ENCODE measurements around the gene HSPA8.
"Not testable (repeated sequence)": the region's sequence is repeated elsewhere in the genome, so short reads cannot be mapped to it uniquely, and the experiment has no call there.

Gene HSPA8

DNA sequence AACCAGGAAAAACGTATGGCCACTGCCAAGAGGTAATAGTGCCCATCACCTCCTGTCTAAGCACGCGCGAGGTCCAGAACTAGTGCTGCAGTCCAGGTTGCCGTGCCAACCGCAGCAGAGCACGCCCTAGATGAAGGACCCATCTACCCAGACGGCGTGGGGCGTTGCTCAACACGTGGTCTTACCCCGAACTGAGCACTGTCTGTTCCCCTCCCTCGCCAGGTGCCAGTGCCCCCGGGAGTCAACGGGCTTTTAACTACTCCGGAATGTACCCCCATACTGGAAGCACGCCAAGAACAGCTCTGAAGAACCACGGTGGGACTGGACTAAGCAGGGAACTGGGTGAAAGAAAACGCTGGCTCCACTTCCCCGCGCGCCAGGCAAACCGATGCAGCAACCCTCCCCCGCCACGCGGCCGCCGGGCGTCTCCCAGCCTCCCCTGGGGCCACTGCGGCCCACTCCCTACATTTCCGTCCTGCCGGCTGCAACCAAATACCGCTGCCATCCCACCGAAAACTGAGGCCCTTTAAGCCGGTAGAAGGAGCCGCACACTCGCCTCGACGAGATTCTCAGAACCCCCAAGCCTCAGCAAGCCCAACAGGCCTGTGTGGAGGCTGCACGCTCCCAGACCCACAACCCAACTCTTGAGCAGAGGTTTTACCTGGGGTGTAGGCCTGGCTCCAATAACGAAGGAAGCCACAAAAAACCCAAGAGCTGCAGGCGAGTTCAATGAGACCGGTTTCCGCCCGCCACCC, at the start of gene HSPA8:
Gene HSPA8 (minus strand): TSS at position 734 of the 755 bp plus-strand sequence. CDS start 812 bp downstream, outside the sequence.
- peak; percentile 31 for DNase-seq (ENCODE audit: extremely low read depth in 1 of 2, low read depth in 1 of 2)

DNA sequence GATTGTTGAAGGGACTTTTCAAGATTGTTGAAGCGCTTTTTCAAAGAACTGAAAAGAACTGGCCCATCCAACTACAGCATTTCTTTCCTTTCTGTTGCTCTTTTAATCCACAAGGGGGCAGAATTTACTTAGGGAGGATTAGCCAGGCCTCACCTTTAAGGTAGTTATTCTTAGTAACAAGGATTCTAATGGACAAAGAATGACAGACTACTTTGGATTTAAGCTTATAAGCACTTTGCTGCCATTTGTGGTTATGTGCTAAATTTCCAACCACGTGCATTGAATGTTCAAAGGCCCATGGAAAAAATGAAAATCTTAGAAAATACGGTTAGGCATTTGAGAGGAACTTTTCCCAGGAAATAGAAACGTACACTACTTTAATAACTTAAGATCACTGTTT, 49.5 kb upstream of the HSPA8 start:
- DNase-seq (ENCODE audit: extremely low read depth in 1 of 2, low read depth in 1 of 2), result no peak

DNA sequence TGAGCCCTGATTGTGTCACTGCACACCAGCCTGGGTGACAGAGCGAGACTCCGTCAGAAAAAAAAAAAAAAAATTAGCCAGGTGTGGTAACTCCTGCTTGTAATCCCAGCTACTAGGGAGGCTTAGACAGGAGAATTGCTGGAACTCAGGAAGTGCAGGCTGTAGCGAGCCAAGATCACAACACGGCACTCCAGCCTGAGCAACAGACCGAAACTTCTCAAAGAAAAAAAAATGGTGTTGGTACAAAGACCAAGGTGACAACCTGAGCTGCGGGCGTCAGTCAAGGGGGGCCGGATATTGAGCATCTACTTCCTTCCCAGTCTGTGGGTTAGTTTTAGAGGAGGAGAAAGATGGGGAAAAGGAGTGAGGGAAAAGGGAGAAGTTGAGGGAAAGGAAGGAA, 48.5 kb upstream of the HSPA8 start:
- DNase-seq (ENCODE audit: extremely low read depth in 1 of 2, low read depth in 1 of 2), result no peak

DNA sequence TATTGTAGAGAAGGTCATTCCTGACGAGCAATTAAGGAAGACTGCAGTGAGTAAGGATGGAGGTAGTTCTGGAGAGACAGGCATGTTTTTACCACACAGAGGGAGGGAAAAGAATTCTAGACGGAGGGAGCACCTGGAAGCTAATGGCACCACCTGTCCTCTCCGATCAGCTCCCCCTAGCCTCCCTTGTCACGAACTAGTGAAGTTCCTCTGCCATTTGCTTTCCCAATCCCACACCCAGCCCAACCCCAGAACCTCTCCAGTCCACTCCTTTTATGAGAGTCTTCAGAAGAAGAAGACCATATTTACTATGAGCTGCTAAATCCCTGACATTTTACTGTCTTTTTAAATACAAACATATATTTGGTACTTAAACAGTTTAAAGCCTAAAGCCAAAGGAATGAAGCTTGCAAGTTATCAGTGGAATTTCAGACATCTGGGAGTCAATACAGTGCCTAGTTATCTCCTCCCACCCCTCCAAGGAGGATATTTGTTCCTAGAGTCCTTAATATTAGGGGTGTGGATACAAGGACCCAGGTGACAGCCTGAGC, 46.1 kb upstream of the HSPA8 start:
- no peak for DNase-seq (ENCODE audit: extremely low read depth in 1 of 2, low read depth in 1 of 2)

DNA sequence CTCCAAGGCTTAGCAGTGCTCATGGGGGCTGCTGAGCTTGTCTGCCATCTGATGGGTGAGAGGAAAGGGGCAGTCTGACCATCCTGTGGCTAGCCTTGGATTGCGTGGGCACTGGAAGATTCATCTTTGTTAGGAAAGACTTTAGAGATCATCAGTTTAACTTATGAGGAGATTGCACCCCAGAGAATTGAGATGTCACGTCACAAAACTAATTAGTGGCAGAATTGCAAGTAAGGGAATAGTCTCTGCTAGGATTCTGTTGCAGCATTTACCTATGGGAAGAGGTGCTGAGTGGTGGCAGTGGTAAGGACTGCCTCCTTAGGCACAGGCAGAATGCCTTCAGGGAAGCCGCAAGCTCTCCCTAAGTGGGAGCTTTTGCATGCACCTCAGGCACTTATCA, 42.8 kb upstream of the HSPA8 start:
- DNase-seq (ENCODE audit: extremely low read depth in 1 of 2, low read depth in 1 of 2), result no peak

DNA sequence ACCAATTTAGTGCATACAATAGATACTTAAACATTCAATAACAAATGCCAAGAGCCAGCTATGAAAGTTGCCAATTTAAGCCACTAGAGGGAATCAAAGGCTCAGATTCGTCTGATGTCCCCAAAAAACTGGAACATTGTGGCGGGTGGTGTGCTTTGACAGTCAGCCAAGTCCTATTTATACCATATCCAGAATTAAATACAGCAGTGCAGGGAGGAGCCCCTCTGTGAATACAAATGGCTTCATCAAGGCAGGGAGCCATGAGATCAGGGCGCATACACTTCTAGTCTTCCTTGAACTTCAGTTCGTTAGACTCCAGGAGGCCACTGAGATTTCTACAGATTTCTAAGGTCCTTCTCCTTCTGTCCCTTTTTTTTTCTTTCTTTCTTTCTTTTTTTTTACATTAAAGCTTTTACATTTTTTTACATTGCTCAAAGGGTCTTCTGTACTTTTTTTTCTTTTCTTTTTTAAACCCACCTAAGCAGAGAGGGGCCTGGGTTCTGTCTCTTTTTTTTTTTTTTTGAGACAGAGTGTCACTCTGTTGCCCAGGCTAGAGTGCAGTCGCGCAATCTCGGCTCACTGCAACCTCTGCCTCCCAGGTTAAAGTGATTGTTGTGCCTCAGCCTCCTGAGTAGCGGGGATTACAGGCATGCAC, 41.5 kb upstream of the HSPA8 start:
- no peak for DNase-seq (ENCODE audit: extremely low read depth in 1 of 2, low read depth in 1 of 2)

DNA sequence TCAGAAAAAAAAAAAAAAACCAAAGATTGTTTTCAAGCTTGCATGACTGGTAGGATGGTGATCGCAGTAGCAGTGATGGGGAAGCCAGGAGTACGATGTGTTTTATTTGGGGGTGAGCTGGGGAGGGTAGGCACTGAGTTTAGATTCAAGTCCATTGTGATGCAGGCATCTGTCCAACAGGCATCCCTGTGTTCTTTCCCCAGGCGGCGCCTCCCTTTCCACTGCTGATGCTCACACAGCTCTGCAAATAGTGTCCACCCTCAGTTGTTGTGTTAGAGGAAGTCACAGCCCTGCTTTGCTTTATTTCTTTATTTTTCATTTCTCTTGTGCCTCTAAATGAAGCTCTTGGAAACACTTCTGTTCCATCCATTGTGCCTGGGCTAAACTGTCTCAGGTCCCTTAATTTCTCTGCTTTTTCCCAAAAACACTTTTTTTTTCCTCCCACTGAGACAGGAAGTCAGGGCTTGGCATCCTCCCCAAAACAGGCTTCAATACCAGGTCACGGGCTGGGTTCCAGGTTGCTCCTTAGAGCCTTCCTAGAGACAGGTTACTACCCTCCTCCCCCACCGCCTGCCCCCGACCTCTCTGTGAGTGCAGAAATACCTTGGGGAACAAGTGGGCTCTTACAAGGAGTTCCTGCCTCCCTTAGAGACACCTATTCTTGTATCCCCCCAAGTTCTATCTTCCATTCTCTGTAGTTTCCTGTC, 38.6 kb upstream of the HSPA8 start:
- no peak for DNase-seq (ENCODE audit: extremely low read depth in 1 of 2, low read depth in 1 of 2)

DNA sequence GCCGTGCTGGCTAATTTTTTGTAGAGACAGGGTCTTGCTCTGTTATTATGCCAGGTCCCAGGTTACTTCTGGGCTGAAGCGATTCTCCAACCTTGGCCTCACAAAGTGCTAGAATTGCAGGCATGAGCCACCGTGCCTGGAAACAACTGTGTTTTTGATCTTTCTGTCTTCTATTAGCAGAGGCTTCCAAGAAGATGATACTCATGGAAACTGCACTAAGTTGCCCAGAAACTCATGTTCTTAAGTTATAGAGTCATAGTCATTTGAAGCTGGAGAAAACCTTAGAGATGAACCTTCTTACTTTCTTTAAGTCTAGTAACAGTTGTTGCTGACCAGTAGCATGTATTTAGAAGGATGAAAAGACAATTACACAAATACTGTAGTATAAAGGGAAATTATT, 37.1 kb upstream of the HSPA8 start:
- DNase-seq (ENCODE audit: extremely low read depth in 1 of 2, low read depth in 1 of 2), result no peak

DNA sequence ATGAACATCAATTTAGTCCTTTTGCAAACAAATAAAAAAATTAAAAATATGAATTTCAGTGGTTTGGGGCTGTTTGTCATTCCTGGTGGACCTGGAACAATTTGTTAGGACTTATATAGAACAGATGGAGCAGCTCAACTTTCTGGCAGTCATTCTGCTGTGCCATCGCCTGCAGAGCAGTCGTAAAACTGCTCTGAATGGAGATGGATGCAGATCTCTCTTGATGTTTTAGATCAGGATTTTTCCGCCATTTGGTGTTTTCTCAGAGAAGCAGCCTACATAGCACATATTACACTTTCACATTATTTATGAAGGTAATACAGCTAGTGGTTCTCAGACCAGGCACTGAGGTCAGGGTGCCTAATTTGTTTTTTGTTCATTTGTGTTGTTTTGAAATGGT, 31.8 kb upstream of the HSPA8 start:
- DNase-seq (ENCODE audit: extremely low read depth in 1 of 2, low read depth in 1 of 2), result no peak

DNA sequence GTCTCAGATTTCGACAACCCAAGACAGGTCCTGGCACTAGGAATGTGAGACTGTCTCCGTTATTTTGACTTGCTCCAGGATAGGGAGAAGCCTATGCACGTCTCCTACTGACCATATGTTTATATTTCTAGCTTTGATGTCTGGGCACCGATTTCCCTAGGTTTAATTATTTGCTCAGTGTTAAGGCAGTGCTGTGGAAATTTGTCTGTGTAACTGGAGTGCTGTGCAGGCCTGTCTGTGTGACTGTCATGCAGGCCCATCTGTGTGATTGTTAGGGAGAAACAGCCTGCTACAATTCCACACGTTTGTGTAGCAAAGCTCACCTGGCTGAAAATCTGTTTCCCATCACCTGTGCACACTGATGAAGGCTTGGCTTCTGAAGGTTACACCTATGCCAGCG, 29.6 kb upstream of the HSPA8 start:
- no peak for DNase-seq (ENCODE audit: extremely low read depth in 1 of 2, low read depth in 1 of 2)

DNA sequence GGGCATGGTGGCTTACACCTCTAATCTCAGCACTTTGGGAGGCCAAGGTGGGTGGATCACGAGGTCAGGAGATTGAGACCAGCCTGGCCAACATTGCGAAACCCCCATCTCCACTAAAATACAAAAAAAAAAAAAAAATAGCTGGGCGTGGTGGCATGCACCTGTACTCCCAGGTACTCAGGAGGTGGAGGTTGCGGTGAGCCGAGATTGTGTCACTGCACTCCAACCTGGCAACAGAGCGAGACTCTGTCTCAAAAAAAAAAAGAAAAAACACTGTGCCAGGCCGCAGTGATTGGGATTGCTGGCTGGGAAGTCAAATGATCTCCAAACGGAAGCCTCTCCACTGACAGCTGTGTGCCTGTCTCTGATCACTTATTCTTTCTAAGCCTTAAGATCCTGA, 28.2 kb upstream of the HSPA8 start:
- DNase-seq (ENCODE audit: extremely low read depth in 1 of 2, low read depth in 1 of 2), result not testable (repeated sequence)

DNA sequence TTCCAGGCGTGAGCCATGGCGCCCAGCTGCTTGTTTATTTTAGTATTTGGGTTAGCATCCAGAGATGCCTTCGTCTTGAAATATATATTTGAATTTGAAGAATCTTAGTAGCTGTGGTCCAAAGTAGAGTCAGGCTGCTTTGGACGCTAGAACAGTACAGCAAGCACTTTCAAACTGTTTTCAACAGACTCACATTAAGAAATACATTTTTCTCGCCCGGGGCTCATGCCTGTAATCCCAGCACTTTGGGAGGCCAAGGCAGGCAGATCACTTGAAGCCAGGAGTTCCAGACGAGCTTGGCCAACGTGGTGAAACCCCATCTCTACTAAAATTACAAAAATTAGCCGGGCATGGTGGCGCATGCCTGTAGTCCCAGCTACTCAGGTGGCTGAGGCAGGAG, 27.0 kb upstream of the HSPA8 start:
- DNase-seq (ENCODE audit: extremely low read depth in 1 of 2, low read depth in 1 of 2), result not testable (repeated sequence)

DNA sequence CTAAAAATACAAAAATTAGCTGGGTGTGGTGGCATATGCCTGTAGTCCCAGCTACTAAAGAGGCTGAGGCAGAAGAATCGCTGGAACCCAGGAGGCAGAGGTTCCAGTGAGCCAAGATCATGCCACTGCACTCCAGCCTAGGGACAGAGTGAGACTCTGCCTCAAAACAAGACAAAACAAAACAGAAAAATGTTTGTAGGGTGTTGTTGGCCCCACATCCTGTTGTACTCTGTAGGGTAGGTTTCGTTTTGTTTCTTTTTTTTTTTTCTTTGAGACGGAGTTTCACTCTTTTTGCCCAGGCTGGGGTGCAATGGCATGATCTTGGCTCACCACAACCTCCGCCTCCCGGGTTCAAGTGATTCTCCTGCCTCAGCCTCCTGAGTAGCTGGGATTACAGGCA, 25.7 kb upstream of the HSPA8 start:
- not testable (repeated sequence) for DNase-seq (ENCODE audit: extremely low read depth in 1 of 2, low read depth in 1 of 2)

DNA sequence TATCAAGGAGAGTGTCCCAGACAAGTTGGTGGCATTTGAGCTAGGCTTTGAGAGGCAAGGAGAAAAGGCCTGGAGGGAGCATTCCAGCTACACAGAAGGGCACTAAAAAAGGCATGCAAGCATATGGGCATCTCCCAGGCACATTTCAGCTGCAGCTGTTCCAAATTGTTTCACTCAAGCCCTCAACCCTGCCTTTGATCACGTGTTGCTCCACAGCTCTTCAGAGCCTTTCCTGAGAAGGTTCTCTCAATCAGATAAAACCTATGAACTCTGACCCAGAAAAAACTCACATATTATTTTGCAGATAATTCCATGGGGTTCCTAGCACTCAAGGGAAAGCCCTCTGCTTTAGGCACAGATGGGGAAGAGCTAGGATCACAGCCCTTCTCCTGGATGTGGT, 24.4 kb upstream of the HSPA8 start:
- no peak for DNase-seq (ENCODE audit: extremely low read depth in 1 of 2, low read depth in 1 of 2)

DNA sequence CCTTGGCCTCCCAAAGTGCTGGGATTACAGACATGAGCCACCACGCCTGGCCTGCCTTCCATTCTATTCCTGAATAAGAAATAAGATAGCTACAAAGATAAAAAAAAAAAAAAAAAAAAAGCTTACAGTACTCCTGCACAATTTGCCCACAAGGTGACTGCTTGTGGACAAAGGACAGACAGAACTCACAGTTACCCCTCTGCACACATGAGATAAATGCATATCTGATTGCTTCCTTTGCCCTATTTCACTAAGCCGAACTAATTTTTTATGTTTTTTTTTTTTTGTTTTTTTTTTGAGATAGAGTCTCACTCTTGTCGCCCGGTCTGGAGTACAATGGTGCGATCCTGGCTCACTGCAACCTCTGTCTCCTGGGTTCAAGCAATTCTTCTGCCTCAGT, 23.6 kb upstream of the HSPA8 start:
- DNase-seq (ENCODE audit: extremely low read depth in 1 of 2, low read depth in 1 of 2), result no peak

DNA sequence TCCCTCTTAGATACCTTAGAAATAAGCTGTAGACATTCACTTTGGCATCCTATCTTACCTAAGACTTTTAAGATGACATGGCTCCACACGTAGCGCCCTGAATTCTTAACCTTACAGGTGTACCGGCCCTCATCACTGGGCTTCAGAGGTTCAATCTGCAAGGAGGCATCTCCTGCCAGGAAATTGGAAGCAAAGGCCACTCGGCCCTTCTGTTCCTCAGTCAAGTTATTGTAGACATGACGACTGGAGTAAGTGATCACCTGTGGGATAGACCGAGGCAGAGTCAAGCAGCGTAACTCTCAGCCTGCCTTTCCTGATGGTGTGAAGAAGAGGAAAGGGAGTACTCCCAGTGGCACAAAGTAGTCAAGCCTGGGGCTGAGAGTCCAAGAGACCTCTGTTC, 22.5 kb upstream of the HSPA8 start:
- DNase-seq (ENCODE audit: extremely low read depth in 1 of 2, low read depth in 1 of 2), result no peak

DNA sequence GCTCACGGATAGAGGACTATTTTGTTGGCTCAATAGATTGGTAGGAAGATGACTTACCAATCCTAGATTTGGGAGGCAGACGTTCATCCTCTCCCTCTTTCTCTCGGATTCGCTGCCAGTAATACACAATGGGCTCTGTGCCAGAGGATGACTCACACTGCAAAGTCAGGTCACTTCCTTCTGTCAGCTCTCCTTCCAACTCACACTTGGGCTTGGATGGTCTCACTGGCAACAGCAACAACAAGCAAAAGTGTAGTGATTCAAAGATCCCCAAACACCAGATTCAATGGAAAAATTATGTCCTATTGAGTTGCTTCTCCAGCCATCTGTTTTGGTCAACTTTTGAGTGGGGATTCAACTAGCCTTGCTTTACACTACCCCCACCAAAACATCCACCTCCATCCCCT, 21.7 kb upstream of the HSPA8 start:
- DNase-seq (ENCODE audit: extremely low read depth in 1 of 2, low read depth in 1 of 2), result peak; percentile 29 to 34

DNA sequence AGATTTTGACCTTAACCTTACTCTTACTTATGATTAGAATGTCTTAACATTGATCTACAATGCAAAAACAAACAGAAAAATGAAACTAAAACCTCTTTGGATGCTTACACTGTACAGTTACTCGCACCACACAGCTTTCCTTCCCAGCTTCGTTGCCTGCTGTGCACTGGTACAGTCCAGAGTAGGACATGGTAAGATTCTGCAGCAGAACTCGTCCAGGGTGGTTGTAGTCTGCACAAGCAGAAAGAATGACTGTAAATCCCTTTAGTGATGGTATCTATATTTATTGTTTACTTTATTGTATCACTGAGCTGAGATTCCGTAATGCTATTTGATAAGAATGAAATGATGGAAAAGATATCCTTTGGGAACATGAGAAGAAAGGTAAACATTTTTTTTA, 21.0 kb upstream of the HSPA8 start:
- DNase-seq (ENCODE audit: extremely low read depth in 1 of 2, low read depth in 1 of 2), result no peak

DNA sequence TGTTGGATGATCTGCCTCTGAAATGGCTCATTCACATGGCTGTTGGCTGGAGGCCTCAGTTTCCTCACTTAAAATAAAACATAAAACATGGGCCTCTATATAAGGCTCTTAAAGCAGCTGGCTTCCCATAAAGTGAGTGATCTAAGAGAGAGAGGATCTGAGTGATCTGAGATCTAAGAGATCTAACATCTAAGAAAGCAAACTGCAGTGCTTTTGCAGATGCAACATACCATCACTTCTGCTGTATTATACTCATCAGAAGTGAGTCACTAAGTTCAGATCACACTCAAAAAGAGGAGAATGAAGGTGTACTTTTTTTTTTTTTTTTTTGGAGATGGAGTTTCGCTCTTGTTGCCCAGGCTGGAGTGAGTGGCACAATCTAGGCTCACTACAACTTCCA, 18.1 kb upstream of the HSPA8 start:
- DNase-seq (ENCODE audit: extremely low read depth in 1 of 2, low read depth in 1 of 2), result no peak

DNA sequence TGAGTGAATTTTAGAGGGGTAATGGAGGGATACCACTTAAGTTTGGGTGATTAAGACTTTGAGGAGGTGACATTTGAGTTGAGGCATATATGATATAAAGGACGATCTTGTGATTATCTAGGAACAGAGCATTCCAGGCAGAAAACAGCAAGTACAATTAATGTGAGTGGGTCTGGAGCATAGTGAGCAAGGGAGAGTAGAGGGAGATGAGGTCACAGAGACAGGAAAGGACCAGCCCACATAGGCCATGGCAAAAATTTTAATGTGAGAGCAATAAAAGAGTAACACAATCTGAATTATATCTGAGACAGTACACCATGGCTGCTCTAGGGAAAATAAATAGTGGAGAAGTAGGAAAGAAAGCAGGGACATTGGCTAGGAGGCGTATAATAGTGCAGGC, 14.5 kb upstream of the HSPA8 start:
- DNase-seq (ENCODE audit: extremely low read depth in 1 of 2, low read depth in 1 of 2), result no peak

DNA sequence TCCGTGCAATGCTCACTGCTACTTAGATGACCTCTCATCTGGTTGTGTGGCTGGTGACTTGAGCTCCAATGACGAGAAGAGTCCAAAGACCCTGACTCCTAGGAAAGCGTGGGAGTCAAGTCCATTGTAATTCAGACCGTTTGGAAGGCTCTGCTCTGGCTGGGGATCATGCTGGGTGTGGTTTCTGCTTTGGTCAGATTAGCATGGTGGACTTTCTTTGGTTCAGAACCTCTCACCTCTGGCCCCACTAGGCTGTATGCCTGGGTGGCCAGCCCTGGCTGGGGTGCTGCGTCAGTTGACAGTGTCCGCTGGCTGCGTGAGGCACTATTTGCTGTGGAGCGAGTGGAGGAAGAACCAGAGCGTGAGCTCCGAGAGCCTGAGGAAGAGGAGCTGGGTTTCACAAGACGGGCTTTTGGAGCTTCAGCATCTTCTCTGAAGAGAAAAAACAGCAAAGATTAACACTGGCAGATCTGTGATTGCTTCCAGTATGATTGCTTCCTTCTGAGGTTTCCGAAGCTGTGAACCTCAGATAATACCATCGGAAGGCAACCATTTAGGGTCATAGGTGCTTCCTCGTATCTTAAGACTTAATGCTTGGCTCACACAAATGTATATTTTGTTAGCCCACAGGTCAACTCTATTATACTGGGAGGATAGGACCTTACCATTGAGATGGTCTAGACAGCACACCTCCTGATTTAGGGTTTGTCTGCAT, 11.6 kb upstream of the HSPA8 start:
- no peak for DNase-seq (ENCODE audit: extremely low read depth in 1 of 2, low read depth in 1 of 2)

Measured in activated CD8-positive, alpha-beta memory T cell treated with anti-CD3 and anti-CD28 coated beads for 1 hour (primary cell).